ENCODE data around the gene ATP10D.

DNA sequence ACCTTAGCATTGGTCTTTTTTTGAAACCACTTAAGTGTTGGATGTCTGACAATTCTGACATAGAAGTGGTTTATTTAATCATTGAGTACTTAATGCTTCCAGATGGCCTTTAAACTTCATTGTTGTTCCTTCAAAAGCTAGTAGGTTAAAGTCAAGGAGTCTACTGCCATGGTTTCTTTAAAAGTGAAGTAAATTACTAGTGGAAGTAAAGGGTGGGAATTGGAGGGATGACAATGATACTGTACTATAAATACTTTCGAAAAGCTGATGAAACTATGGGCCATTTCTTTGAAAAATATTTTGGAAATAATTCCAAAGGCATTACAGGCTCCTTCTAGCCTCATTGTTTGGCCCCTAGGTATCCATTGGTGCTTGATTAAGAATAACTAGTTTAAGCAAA lies 51.9 kb downstream of the ATP10D start:
- TF ChIP-seq, protein P1, sequence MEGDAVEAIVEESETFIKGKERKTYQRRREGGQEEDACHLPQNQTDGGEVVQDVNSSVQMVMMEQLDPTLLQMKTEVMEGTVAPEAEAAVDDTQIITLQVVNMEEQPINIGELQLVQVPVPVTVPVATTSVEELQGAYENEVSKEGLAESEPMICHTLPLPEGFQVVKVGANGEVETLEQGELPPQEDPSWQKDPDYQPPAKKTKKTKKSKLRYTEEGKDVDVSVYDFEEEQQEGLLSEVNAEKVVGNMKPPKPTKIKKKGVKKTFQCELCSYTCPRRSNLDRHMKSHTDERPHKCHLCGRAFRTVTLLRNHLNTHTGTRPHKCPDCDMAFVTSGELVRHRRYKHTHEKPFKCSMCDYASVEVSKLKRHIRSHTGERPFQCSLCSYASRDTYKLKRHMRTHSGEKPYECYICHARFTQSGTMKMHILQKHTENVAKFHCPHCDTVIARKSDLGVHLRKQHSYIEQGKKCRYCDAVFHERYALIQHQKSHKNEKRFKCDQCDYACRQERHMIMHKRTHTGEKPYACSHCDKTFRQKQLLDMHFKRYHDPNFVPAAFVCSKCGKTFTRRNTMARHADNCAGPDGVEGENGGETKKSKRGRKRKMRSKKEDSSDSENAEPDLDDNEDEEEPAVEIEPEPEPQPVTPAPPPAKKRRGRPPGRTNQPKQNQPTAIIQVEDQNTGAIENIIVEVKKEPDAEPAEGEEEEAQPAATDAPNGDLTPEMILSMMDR (IDR thresholded peaks at IDR 0.05), result no peak
- TF ChIP-seq EP300 (IDR thresholded peaks at IDR 0.05), result no peak
- no peak for TF ChIP-seq POLR2A (IDR thresholded peaks at IDR 0.05)

Measured in tibial nerve (tissue), 4 donors.